Astrocyte of the cerebellum (primary cell): ENCODE measurements around the gene ELFN1.

Experiments used
- DNase-seq: peaks from one replicate; pipeline ENCODE4 v3.0.0-alpha.2; 2011; ENCODE audit warnings: low read depth
- H3K4me3 ChIP-seq: 2 replicates; pipeline ENCODE4 v1.5.1; 2011; ENCODE audit warnings: mild to moderate bottlenecking, low read depth, low read length, moderate library complexity
- in situ Hi-C: cut with HindIII; loops from 2 replicates; pipeline ENCODE4 v1.10.0; 2017; ENCODE audit warnings: low sequenced_read_pairs
- TF ChIP-seq, protein P1 (sequence below): IDR thresholded peaks from 2 replicates; pipeline ENCODE4 v1.5.1; 2012; ENCODE audit warnings: low read length, low read depth, moderate library complexity, mild to moderate bottlenecking; ENCODE audit errors: missing control alignments

Gene ELFN1

DNA sequence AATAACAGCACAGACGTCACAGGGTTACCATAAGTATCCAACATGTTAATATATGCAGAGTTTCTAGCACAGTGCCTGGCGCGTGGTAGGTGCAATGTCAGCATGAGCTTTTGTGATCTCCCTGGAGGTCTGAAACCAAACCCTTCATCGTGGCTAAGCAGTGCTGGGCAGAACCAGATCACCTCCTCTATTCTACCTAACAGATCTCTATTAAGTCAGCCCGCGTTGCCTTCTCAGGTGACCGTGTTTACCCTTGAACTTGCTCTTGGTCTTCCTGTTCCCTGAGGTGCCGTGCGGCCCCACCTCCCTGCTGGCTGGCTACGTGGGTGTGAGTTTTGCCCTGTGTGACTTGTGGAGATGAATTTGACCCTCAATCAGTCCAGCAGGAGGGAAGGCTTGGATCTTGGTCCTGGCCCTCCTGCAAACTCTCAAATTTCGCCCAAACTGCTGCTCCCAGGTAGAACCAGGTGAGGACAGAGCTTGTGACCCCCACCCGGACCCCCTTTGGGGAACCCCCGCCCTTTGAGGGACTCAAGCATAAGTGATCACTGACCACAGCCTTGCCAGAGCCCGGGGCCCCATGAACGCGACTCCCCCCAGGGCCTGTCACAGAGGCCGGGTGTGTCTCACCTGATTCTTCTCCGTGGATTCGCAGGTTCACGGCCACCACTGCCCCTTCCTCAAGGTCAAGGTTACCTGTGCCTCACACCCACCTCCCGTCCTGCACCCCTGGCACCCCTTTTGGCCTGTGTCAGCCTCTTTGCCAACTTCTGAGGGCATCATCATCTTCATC is 54.2 kb downstream of the ELFN1 start:
- H3K4me3 ChIP-seq: no peak overlapping the region
- no peak for DNase-seq
- TF ChIP-seq, protein P1, sequence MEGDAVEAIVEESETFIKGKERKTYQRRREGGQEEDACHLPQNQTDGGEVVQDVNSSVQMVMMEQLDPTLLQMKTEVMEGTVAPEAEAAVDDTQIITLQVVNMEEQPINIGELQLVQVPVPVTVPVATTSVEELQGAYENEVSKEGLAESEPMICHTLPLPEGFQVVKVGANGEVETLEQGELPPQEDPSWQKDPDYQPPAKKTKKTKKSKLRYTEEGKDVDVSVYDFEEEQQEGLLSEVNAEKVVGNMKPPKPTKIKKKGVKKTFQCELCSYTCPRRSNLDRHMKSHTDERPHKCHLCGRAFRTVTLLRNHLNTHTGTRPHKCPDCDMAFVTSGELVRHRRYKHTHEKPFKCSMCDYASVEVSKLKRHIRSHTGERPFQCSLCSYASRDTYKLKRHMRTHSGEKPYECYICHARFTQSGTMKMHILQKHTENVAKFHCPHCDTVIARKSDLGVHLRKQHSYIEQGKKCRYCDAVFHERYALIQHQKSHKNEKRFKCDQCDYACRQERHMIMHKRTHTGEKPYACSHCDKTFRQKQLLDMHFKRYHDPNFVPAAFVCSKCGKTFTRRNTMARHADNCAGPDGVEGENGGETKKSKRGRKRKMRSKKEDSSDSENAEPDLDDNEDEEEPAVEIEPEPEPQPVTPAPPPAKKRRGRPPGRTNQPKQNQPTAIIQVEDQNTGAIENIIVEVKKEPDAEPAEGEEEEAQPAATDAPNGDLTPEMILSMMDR: no peak
- in situ Hi-C loops: no loop called here

DNA sequence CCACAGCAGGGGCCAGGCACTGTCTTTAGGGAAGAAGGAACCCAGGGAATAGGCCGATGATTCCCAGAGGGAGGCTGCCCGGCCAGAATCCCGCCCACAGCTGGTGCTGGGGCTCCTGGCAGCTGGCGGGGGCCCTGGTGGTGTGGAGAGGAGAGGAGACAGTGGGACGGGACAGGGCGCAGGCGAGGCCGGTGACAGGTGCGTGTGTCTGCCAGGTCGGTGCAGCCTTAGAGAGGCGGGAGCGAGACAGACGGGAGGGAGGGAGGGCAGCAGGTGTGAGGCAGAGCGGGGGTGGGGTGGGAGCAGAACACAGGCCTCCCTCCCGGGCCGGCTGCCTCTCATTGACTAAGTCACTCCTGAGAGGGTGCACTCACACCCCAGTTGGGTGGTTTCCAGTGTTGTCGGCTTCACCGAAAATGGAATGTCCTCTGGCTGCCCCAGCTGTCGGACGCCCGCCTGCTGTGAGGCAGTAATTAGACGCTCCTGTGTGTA is 55.2 kb downstream of the ELFN1 start:
- TF ChIP-seq, protein P1: no peak
- in situ Hi-C loops: no loop called here
- no peak overlapping the region for H3K4me3 ChIP-seq
- no peak for DNase-seq

DNA sequence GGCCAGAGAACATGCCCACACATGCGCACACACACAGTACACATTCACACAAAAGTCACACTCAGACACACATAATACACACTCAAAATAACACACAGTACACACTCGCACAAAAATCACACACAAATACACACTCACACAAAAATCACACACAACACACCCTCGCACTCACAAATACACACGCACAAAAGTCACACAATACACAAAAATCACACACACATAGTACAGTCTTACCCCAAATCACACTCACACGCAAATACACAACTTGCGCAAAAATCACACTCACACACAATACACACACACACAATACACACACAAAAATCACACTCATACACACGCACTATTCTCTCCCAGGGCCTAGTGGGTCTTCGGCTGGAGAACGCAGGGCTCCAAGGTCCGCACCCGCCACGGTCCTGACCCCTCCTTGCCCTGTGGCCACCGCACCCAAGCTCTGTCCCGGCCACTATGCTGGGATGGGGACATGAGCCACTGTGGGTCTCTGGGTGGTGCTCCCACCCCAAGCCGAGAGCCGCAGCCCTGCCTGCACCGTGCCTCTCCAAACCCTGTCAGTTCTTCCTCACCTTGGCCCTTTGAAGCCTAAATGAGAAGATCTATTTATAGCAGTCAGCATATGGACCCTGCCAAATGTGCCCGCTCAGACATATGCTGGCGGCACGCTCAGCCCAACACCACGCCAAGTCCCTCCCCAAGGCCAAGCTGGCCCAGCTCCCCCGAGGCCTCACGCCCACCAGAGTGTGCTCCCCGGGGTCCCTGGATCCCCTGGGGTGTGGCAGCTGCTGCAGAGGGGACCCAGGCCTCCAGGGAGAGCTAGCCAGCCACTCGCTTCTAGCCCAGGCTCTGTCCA is 55.9 kb downstream of the ELFN1 start:
- no peak overlapping the region for H3K4me3 ChIP-seq
- no peak for DNase-seq
- TF ChIP-seq, protein P1: no peak
- in situ Hi-C loops: no loop called here

DNA sequence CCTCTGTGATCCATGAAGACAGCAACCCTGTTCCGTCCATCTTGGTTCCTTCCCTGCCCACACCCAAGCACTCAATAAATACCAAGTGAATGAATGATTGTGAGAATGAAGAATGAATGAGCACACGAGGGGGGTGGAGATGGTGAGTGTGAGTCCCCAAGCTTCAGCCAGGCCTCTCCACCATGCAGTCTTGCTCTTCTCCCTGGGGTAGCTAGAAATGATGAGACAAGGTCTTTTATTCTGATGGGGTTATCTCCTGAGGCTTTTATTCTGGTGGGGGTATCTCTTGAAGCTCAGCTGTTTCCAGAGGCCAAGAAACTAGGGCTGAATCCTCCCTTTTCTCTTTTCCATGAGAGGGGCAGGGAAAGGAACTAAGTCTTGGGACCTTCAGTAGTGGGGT is 57.0 kb downstream of the ELFN1 start:
- no peak for DNase-seq
- TF ChIP-seq, protein P1: no peak
- in situ Hi-C loops: no loop called here
- no peak overlapping the region for H3K4me3 ChIP-seq

DNA sequence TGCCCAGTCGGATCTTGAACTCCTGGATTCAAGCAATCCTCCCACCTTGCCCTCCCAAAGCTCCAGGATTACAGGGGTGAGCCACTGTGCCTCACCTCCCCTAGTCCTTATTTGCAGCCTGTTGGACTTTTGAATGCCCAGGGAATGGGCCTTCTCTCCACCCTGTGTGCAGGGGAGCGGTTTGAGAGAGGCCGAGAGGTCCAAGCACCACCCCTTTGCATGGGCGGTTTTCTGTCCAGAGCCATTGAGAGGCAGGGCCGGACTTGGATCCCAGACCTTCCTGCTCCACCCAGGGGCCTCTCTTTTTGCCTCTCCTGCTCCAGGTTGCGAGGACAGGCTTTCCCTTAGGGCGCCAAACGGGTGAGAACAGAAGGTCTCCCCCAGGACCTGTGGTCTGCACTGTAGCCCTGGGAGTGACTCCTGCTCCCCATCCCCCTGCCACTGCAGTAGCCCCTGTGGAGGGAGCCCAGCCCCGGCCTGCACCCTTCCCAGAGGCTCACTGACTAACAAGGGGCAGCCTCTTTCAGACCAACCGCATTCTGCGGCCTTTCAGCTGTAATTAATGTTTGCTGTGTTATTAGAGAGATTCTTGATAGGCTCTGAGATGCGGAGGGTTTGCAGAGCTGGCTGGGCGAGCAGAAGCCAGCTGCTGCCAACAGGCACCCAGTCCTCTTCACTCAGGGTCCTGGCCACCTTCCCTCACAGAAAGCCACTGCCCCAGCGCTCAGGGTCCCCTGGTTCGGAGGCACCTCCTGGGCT is 57.9 kb downstream of the ELFN1 start:
- TF ChIP-seq, protein P1: no peak

DNA sequence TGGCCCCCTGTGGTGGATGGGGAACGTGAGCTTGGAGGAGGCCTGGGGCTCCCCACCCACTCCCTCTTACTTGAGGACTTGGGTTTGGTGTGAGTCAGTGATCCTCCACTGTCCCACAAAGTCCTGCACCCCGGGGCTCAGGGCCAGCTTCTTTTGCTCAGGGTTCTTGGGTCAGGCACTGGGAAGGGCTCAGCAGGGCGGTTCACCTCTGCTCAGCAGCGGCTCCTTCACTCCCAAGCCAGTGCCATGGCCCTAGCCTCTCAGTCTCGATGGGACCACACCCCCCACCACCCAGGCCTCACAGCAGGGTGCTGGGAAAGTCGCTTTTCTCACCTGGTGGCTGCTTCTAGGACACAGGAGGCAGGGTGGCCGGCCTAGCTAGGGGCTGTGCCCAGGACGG is 59.1 kb downstream of the ELFN1 start:
- no peak for DNase-seq
- TF ChIP-seq, protein P1: no peak
- in situ Hi-C loops: no loop called here
- H3K4me3 ChIP-seq: no peak overlapping the region

More for the DNA sequence above, 57.9 kb downstream of the ELFN1 start:
- in situ Hi-C loops: no loop called here
- no peak overlapping the region for H3K4me3 ChIP-seq
- no peak for DNase-seq
